IPS-18a (cell line): ENCODE measurements around the gene GCNT4.
A peak's percentile ranks its signal among the peaks of the same experiment; 100 is the strongest.
"Not testable (repeated sequence)": the region's sequence is repeated elsewhere in the genome, so short reads cannot be mapped to it uniquely, and the experiment has no call there.

ENCODE experiments used
- H3K27ac ChIP-seq: one replicate; pipeline ENCODE4 v1.5.1; 2013; ENCODE audit warnings: low read length
- H3K27me3 ChIP-seq: one replicate; pipeline ENCODE4 v1.6.1; 2013; ENCODE audit warnings: mild to moderate bottlenecking, low read length; ENCODE audit not compliant: control insufficient read depth, insufficient read depth
- H3K36me3 ChIP-seq: one replicate; pipeline ENCODE4 v1.6.1; 2013; ENCODE audit warnings: low read depth, low read length; ENCODE audit not compliant: control insufficient read depth
- H3K4me1 ChIP-seq: one replicate; pipeline ENCODE4 v1.6.1; 2013; ENCODE audit warnings: low read depth, low read length; ENCODE audit not compliant: control insufficient read depth
- H3K4me3 ChIP-seq: one replicate; pipeline ENCODE4 v1.5.1; 2013; ENCODE audit warnings: low read length
- H3K9ac ChIP-seq: one replicate; pipeline ENCODE4 v1.6.1; 2013; ENCODE audit warnings: mild to moderate bottlenecking, low read length, moderate library complexity
- H3K9me3 ChIP-seq: one replicate; pipeline ENCODE4 v1.6.1; 2013; ENCODE audit warnings: low read depth, low read length; ENCODE audit not compliant: control insufficient read depth

Gene GCNT4, protein sequence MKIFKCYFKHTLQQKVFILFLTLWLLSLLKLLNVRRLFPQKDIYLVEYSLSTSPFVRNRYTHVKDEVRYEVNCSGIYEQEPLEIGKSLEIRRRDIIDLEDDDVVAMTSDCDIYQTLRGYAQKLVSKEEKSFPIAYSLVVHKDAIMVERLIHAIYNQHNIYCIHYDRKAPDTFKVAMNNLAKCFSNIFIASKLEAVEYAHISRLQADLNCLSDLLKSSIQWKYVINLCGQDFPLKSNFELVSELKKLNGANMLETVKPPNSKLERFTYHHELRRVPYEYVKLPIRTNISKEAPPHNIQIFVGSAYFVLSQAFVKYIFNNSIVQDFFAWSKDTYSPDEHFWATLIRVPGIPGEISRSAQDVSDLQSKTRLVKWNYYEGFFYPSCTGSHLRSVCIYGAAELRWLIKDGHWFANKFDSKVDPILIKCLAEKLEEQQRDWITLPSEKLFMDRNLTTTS

DNA sequence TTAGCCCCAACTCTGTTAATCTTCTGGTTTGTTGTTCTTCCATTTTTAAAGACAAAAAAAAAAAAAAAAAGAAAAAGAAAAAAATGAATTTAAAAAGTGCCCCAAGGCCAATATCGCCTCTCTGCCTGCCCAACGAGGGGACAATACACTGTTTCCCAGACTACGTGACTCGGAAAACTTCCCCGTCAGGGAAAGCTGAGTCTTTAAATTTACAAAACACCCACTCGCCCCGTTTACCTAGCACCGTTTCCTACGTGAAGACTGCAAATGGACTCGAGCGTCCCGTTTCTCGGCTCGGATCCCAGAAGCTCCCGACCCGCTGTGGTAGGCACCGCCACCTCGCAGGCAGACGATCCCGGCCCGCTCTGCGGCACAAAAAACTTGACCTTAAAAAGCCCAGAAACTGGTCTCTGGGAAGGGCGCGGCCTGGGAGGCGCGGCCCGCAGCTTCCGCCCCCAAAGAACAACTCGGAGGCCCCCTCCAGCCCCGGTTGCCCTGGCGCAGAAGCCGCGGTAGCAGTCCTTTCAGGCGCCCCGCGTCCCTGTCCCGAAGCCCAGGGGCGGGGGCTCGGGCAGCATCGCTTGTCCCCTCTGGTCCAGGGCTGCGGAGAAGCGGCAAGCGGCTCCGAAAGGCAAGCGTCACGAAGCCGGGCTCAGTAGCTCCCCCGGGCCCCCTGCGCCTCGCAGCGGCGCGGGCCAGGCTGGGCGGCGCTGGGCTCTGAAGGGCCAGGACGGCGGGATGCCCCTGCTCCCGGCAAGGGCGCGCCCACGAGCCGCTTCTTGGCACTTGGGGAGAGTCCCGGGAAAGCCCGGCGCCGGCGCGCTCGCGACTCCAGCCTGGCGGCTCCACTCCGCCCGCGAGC is at the start of gene GCNT4:
Gene GCNT4, minus strand, starts transcription at position 367 of the 862 bp plus-strand sequence. CDS start 22,521 bp downstream, outside the sequence.
- peaks cover 43% of the 10 kb centered on the region for H3K27me3 ChIP-seq
- peaks cover 39% of the 10 kb centered on the region for H3K4me1 ChIP-seq
- H3K36me3 ChIP-seq = no peaks in the 10 kb centered on the region
- H3K9me3 ChIP-seq = no peaks in the 10 kb centered on the region
- H3K27ac ChIP-seq = no peak within 1 kb of the TSS
- H3K4me3 ChIP-seq = peak within 1 kb of the TSS; percentile 64
- peak within 1 kb of the TSS; percentile 44 for H3K9ac ChIP-seq

DNA sequence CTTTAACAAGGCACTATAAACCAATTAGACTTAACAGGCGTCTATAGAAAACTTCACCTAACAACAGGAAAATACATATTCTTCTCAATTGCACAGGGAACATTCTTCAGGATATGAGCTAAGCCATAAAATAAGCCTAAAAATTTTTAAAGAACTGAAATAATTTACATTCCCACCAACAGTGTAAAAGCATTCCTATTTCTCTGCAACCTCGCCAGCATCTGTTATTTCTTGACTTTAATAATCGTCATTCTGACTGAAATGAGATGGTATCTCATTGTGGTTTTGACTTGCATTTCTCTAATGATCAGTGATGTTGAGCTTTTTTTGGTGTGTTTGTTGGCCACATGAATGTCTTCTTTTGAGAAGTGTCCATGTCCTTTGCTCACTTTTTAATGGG is 43.6 kb upstream of the GCNT4 start:
- not testable (repeated sequence) for H3K4me3 ChIP-seq, H3K27me3 ChIP-seq, H3K9ac ChIP-seq, H3K4me1 ChIP-seq, H3K9me3 ChIP-seq, H3K27ac ChIP-seq, H3K36me3 ChIP-seq

DNA sequence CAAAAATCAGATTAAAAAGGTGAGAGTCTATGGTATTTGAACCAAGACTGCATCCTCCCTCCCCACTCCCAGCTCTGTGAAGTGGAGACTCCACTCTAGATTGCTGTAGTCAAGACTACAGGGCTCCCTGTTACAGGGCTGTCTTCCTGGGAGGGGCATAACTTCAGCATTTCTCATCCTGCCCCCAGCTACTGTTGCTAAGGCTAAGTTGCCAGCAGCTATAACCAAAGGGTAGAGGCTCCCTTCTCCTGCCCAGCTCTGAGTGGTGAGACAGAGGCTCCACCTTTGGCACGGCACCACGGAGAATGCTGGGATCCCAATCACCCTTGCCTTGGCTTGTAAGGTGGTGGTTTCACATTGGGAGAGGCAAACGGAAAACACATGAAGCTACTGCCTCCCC is 39.2 kb upstream of the GCNT4 start:
- H3K4me1 ChIP-seq = no peaks in the 10 kb centered on the region
- no peaks in the 10 kb centered on the region for H3K9me3 ChIP-seq
- H3K36me3 ChIP-seq = no peaks in the 10 kb centered on the region
- no peaks in the 10 kb centered on the region for H3K27me3 ChIP-seq
- H3K4me3 ChIP-seq = no peak overlapping the region
- H3K9ac ChIP-seq = no peak overlapping the region
- no peak overlapping the region for H3K27ac ChIP-seq

DNA sequence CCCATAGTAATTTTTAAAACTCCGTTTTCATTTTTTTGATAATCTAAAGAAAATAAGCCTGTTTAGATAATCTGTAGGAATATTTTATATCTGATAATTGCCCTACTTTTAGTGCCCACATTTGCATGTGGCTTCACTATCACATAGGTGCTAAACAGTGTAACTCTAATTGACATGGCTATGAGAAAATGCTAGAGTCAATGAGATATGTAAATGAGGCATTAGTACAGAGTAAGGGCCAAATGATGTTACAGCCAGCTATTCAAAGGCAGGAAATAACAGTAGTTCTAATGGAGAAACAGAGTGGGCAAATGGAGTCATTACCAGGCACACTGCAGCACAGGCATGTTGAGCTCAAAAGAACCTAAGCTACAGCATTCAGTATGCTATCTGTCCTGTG is 37.3 kb upstream of the GCNT4 start:
- H3K4me3 ChIP-seq = no peak overlapping the region
- H3K9ac ChIP-seq = no peak overlapping the region
- no peaks in the 10 kb centered on the region for H3K4me1 ChIP-seq
- no peaks in the 10 kb centered on the region for H3K9me3 ChIP-seq
- no peaks in the 10 kb centered on the region for H3K27me3 ChIP-seq
- no peak overlapping the region for H3K27ac ChIP-seq
- no peaks in the 10 kb centered on the region for H3K36me3 ChIP-seq

DNA sequence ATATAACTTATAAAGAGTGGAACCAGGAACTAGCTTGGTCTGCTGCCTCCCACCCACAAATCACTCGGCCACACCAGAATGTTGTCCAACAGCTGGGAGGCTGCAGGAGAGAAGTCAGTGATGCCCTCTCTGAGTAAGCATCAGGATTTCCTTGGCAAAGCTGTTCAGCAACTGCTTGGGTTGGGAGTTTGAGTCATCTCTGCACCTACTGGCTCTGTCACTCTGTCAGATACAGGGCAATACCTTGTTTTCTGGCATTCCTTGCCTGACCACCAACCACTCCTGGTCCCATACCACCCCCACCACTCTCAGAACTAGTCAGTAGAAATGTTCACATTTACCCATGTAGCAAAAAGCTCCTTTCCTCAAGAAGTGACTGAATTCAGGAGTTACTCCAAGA is 36.8 kb upstream of the GCNT4 start:
- Histone ChIP-seq H3K9me3 (no peaks in the 10 kb centered on the region), H3K27me3 (no peaks in the 10 kb centered on the region), H3K4me1 (no peaks in the 10 kb centered on the region), H3K36me3 (no peaks in the 10 kb centered on the region), H3K4me3 (no peak overlapping the region), H3K27ac (no peak overlapping the region), H3K9ac (no peak overlapping the region)

DNA sequence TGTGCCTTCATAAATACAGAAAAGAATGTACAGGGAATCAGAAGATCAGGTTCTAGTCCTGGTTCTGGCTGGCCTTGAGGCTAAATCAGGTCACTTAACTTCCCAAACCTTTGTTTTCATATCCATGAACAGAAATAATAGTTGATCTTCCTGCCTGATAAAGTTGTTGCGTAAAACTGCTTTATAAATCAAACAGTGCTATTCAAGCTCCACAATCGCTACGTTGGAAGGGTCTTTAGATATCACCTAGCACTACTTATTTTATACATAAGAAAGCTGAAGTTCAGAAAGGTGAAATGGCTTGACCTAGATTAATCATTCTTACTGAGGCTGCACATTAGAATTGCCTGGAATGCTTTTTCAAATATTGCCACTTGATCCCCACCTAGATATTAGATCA is 36.3 kb upstream of the GCNT4 start:
- Histone ChIP-seq H3K4me1 (no peaks in the 10 kb centered on the region), H3K27ac (no peak overlapping the region), H3K4me3 (no peak overlapping the region), H3K27me3 (no peaks in the 10 kb centered on the region), H3K9ac (no peak overlapping the region), H3K36me3 (no peaks in the 10 kb centered on the region), H3K9me3 (no peaks in the 10 kb centered on the region)

DNA sequence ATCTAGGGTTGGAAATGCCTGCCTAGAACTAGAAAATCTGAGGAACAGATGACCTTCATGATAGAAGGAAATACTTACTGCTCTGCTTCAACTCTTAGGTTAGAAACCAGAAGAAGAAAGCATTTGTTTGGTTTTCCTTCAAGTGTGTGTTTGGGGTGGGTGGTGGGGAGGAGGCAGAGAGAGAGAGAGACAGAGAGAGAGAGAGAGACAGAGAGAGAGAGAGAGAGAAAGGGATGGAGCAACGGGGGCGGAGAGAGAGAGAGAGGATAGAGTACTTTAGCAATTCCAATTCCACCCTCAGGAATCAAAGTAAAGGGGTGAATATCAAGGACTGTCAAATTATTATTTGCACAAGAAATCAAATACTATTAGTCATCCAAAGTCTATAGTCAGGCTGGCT is 29.2 kb upstream of the GCNT4 start:
- Histone ChIP-seq H3K9ac (no peak overlapping the region), H3K9me3 (no peaks in the 10 kb centered on the region), H3K27ac (no peak overlapping the region), H3K4me3 (no peak overlapping the region), H3K36me3 (no peaks in the 10 kb centered on the region), H3K27me3 (no peaks in the 10 kb centered on the region), H3K4me1 (no peaks in the 10 kb centered on the region)

DNA sequence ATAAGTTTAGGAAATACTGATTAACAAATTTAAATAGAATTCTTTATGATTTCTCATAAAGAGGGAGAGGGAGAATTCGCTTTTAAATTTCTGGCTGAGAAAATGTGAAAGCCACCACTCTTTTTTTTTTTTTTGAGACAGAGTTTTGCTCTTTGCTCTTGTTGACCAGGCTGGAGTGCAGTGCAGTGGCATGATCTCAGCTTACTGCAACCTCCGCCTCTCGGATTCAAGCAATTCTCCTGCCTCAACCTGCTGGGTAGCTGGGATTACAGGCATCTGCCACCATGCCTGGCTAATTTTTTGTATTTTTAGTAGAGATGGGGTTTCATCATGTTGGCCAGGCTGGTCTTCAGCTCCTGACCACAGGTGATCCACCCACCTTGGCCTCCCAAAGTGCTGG is 27.0 kb upstream of the GCNT4 start:
- H3K4me1 ChIP-seq, H3K27ac ChIP-seq, H3K27me3 ChIP-seq, H3K9me3 ChIP-seq, H3K9ac ChIP-seq, H3K4me3 ChIP-seq, H3K36me3 ChIP-seq: not testable (repeated sequence)

DNA sequence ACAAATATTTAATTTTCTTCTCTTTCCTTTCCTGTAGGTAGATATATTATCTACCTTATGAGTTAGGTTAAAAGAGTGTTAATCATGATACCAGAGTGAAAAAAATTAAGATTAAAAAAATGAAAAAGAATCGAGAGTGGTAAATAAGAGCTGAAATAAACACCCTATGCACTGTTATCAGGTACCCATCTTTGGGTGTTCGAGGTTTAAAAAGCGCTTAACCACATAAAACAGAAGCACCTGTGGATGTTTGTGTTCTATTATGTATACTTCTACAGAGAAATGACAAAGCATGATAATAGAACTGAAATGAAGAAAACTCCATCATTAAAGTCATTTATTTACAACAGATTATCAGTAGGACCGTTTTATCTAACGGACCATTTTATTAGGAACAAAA is 25.7 kb upstream of the GCNT4 start:
- Histone ChIP-seq H3K4me1 (no peaks in the 10 kb centered on the region), H3K27ac (no peak overlapping the region), H3K9me3 (no peaks in the 10 kb centered on the region), H3K36me3 (no peaks in the 10 kb centered on the region), H3K9ac (no peak overlapping the region), H3K27me3 (no peaks in the 10 kb centered on the region), H3K4me3 (no peak overlapping the region)

DNA sequence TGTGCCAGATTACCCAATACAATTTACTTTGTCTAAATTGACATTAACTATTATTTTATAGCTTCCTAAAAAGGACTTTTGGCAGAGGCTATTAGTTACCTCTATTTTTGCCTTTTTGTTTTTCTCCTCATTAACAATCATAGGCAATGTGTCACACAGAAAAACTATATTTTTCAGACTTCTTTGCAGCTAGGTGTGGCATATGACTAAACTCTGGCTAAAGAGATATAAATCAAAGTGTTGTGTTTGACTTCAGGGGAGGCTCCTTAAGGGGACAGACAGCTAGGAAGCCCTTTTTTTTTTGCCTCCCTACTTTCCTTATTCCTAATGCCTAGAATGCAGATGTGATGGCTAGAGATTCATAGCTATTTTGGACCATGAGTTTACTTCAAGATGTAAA is 19.7 kb upstream of the GCNT4 start:
- Histone ChIP-seq H3K27me3 (no peaks in the 10 kb centered on the region), H3K36me3 (no peaks in the 10 kb centered on the region), H3K27ac (no peak overlapping the region), H3K4me3 (no peak overlapping the region), H3K9ac (no peak overlapping the region), H3K4me1 (no peaks in the 10 kb centered on the region), H3K9me3 (no peaks in the 10 kb centered on the region)

DNA sequence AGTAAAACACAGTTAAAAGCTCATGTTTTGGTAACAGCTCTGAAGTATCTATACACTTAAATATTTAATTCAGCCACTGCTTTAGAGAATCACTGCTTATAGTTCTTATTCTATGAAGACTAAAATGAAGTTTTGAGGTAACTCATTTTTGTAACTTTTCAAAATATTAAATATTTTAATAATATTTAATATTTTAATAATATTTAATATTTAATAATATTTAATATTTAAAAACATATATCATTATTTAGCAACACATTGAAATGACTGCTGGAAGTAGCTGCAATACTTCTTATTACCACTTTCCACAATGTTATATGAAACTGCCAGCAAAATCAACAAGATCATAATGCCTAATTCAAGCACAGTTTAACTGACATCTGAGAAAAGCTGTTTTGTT is 18.7 kb upstream of the GCNT4 start:
- H3K4me3 ChIP-seq = no peak overlapping the region
- H3K9ac ChIP-seq = no peak overlapping the region
- no peaks in the 10 kb centered on the region for H3K27me3 ChIP-seq
- H3K27ac ChIP-seq = no peak overlapping the region
- no peaks in the 10 kb centered on the region for H3K4me1 ChIP-seq
- H3K9me3 ChIP-seq = no peaks in the 10 kb centered on the region
- no peaks in the 10 kb centered on the region for H3K36me3 ChIP-seq
